IMR-90 (cell line): ENCODE data around the gene CCNDBP1. TPM values are rescaled to one million over a fixed set of nuclear protein-coding genes. Genes with fewer than 3 reads are reported as not detected.

ENCODE experiments used
- ATAC-seq: fragments of 200-7000 bp; cut with Tn5 transposase; 2 replicates; pipeline ENCODE4 v1.9.1; 2020; ENCODE audit warnings: low read depth, mild to moderate bottlenecking, moderate library complexity
- BruUV-seq: library from RNA; stranded (reverse); fragments of 400-500 nt; replicated peaks from 2 replicates; lab custom pipeline; 2021; lab: Mats Ljungman, UMichigan
- CTCF ChIA-PET: fragments of 300-600 bp; formaldehyde crosslinking; extraction: SDS; loops from one replicate; lab custom pipeline; 2021; ENCODE audit warnings: antibody characterized with exemption; lab: Yijun Ruan, JAX
- POLR2A ChIA-PET: fragments of 300-600 bp; sonication (Branson Sonifier 250); formaldehyde crosslinking; loops from one replicate; lab custom pipeline; 2022; ENCODE audit warnings: antibody characterized with exemption; ENCODE audit not compliant: unreplicated experiment; lab: Charles Lee
- DNase-seq: peaks from one replicate; pipeline ENCODE4 v3.0.0; 2013
- H2AFZ ChIP-seq: replicated peaks from 2 replicates; pipeline ENCODE3; 2013; ENCODE audit warnings: low read length, mild to moderate bottlenecking; ENCODE audit not compliant: poor library complexity
- H2AK5ac ChIP-seq: 2 replicates; pipeline ENCODE4 v1.6.1; 2013; ENCODE audit warnings: low read depth, low read length, inconsistent platforms
- H2AK9ac ChIP-seq: replicated peaks from 2 replicates; pipeline ENCODE3; 2013; ENCODE audit warnings: mild to moderate bottlenecking, low read depth, low read length, moderate library complexity; ENCODE audit not compliant: poor library complexity
- H2BK120ac ChIP-seq: 2 replicates; pipeline ENCODE4 v1.6.1; 2013; ENCODE audit warnings: low read depth, low read length, inconsistent platforms
- H2BK15ac ChIP-seq: 3 replicates; pipeline ENCODE4 v1.6.1; 2013; ENCODE audit warnings: low read depth, low read length, inconsistent platforms
- H2BK20ac ChIP-seq: 2 replicates; pipeline ENCODE4 v1.6.1; 2013; ENCODE audit warnings: low read depth, mild to moderate bottlenecking, inconsistent platforms, low read length, moderate library complexity
- H2BK5ac ChIP-seq: 2 replicates; pipeline ENCODE4 v1.6.1; 2013; ENCODE audit warnings: mild to moderate bottlenecking, low read depth, low read length, inconsistent platforms; ENCODE audit not compliant: poor library complexity, severe bottlenecking
- H3K14ac ChIP-seq: replicated peaks from 2 replicates; pipeline ENCODE4 v1.6.1; 2013; ENCODE audit warnings: low read depth, low read length, inconsistent platforms
- H3K18ac ChIP-seq: 2 replicates; pipeline ENCODE4 v1.6.1; 2013; ENCODE audit warnings: low read depth, low read length, control low read depth
- H3K23ac ChIP-seq: 2 replicates; pipeline ENCODE4 v1.6.1; 2013; ENCODE audit warnings: low read depth, low read length, inconsistent platforms
- H3K27ac ChIP-seq: 2 replicates; pipeline ENCODE4 v1.5.1; 2013; ENCODE audit warnings: mild to moderate bottlenecking, control low read depth, low read length; ENCODE audit not compliant: insufficient read depth
- H3K27me3 ChIP-seq: 2 replicates; pipeline ENCODE4 v1.6.1; 2013; ENCODE audit warnings: low read length; ENCODE audit not compliant: control insufficient read depth, insufficient read depth
- H3K36me3 ChIP-seq: 2 replicates; pipeline ENCODE4 v1.6.1; 2013; ENCODE audit warnings: low read length, mixed read lengths; ENCODE audit not compliant: control insufficient read depth, insufficient read depth
- H3K4ac ChIP-seq: 2 replicates; pipeline ENCODE4 v1.6.1; 2013; ENCODE audit warnings: low read depth, low read length, inconsistent platforms
- H3K4me1 ChIP-seq: 2 replicates; pipeline ENCODE4 v1.6.1; 2013; ENCODE audit warnings: low read length, mixed read lengths; ENCODE audit not compliant: control insufficient read depth, insufficient read depth
- H3K4me2 ChIP-seq: 2 replicates; pipeline ENCODE4 v1.6.1; 2013; ENCODE audit warnings: low read depth, mild to moderate bottlenecking, control low read depth, low read length, moderate library complexity
- H3K4me3 ChIP-seq: 2 replicates; pipeline ENCODE4 v1.5.1; 2013; ENCODE audit warnings: low read depth, mild to moderate bottlenecking, control low read depth, low read length, moderate library complexity; ENCODE audit not compliant: insufficient read depth
- H3K56ac ChIP-seq: 2 replicates; pipeline ENCODE4 v1.6.1; 2013; ENCODE audit warnings: low read length, inconsistent platforms; ENCODE audit not compliant: insufficient read depth; ENCODE audit errors: extremely low read depth
- H3K79me1 ChIP-seq, 2 experiments: 2 replicates each; pipeline ENCODE4 v1.6.1; 2013; ENCODE audit warnings: low read length in 2 of 2, inconsistent platforms in 1 of 2, low read depth in 1 of 2
- H3K9ac ChIP-seq: 2 replicates; pipeline ENCODE4 v1.6.1; 2013; ENCODE audit warnings: low read depth, low read length, control low read depth
- H3K9me1 ChIP-seq: 2 replicates; pipeline ENCODE4 v1.6.1; 2013; ENCODE audit warnings: low read length, inconsistent platforms; ENCODE audit not compliant: insufficient read depth
- H3K9me3 ChIP-seq: 2 replicates; pipeline ENCODE4 v1.6.1; 2013; ENCODE audit warnings: low read length; ENCODE audit not compliant: control insufficient read depth, insufficient read depth
- H4K20me1 ChIP-seq: 2 replicates; pipeline ENCODE4 v1.6.1; 2013; ENCODE audit warnings: low read length, inconsistent platforms; ENCODE audit not compliant: insufficient read depth
- H4K5ac ChIP-seq: 2 replicates; pipeline ENCODE4 v1.6.1; 2013; ENCODE audit warnings: mild to moderate bottlenecking, low read depth, low read length, control low read depth
- H4K8ac ChIP-seq, 2 experiments: 2 replicates each; pipeline ENCODE4 v1.6.1; 2013; ENCODE audit warnings: low read depth in 2 of 2, low read length in 2 of 2, control low read depth in 1 of 2, inconsistent platforms in 1 of 2
- H4K91ac ChIP-seq: 2 replicates; pipeline ENCODE4 v1.6.1; 2013; ENCODE audit warnings: low read depth, low read length, inconsistent platforms; ENCODE audit not compliant: insufficient read depth
- CHD1 ChIP-seq: IDR thresholded peaks from 2 replicates; pipeline ENCODE4 v1.6.1; 2012; ENCODE audit warnings: low read depth, low read length, improper control_type of control experiment
- CTCF ChIP-seq: conservative IDR thresholded peaks from 2 replicates; pipeline ENCODE4 v1.5.1; 2012; ENCODE audit warnings: mild to moderate bottlenecking, low read depth, low read length, improper control_type of control experiment
- USF2 ChIP-seq: fragments of 150-350 bp; IDR thresholded peaks from 2 replicates; pipeline ENCODE4 v1.6.1; 2017; ENCODE audit warnings: mild to moderate bottlenecking, antibody characterized with exemption, low read length, low read depth
- dilution Hi-C: fragments of 300-500 bp; cut with HindIII; formaldehyde crosslinking; loops from one replicate; pipeline ENCODE4 v1.14.3; 2018; ENCODE audit warnings: low sequenced_read_pairs; ENCODE audit not compliant: unreplicated experiment
- in situ Hi-C: fragments of 300-500 bp; cut with MboI; formaldehyde crosslinking; loops from 3 replicates; pipeline ENCODE4 v1.14.3; 2019; ENCODE audit warnings: low sequenced_read_pairs, inconsistent platforms, mixed read lengths
- intact Hi-C: fragments of 100-400 bp; cut with micrococcal nuclease; formaldehyde crosslinking; loops from 2 replicates; pipeline ENCODE4 v1.10.0; 2022
- polyA plus RNA-seq, 3 experiments: library from polyadenylated mRNA; depleted of rRNA; stranded (reverse); fragments of >200 nt; gene quantifications; 2 replicates each; pipeline ENCODE4 v1.2.3, GENCODE V29; 2012; ENCODE audit warnings: low replicate concordance in 1 of 3
- total RNA-seq: library from RNA; depleted of rRNA; stranded (reverse); fragments of >200 nt; gene quantifications from 2 replicates; pipeline ENCODE4 v1.2.3, GENCODE V29; 2012

Gene CCNDBP1
- total and polyA plus RNA-seq, 2 of the 4 experiments (the other 2 are of a cell fraction) = 34.9 to 40.3 TPM

GRCh38 chr15:43144512-43144911, 40.7 kb upstream of the CCNDBP1 start:
- Histone ChIP-seq H2BK120ac (no peak overlapping the region), H4K8ac (0 out of 4 replicates have a peak overlapping the region, but pooled peaks of 1 of the 2 experiments have one; percentile 25), H3K18ac (no peak overlapping the region), H3K27ac (no peak overlapping the region), H3K56ac (no peak overlapping the region), H3K4me1 (peaks cover 1% of the 10 kb centered on the region; the same call in 1 of the 2 replicates), H3K4me2 (no peak overlapping the region), H3K9ac (no peak overlapping the region), H2BK5ac (no peak overlapping the region), H2AK9ac (no peak overlapping the region), H4K5ac (no peak overlapping the region), H4K91ac (no peak overlapping the region), H3K14ac (0 out of 2 replicates have a peak overlapping the region, but pooled peaks have one; percentile 45), H2BK15ac (no peak overlapping the region), H2AK5ac (no peak overlapping the region), H3K9me3 (peaks cover 2% of the 10 kb centered on the region; the same call in 1 of the 2 replicates), H2BK20ac (no peak overlapping the region), H3K9me1 (peaks cover 2% of the 10 kb centered on the region; the same call in 1 of the 2 replicates), H3K23ac (no peak overlapping the region), H3K4me3 (no peak overlapping the region), H3K4ac (no peak overlapping the region), H2AFZ (no peak overlapping the region), H4K20me1 (no peaks in the 10 kb centered on the region), H3K36me3 (peaks cover 12% of the 10 kb centered on the region), H3K79me1 (peaks cover 0 to 2% of the 10 kb centered on the region in 2 experiments; a peak in 2 of 4 replicates), H3K27me3 (no peaks in the 10 kb centered on the region)
- dilution Hi-C loops (no loop called here), intact Hi-C loops (no loop called here), in situ Hi-C loops (no loop called here)
- ChIA-PET POLR2A (no interaction called here), CTCF (no interaction called here)
- ATAC-seq (no peak), DNase-seq (no peak)
- no peak for TF ChIP-seq CTCF
- no peak for TF ChIP-seq CHD1
- no peak for TF ChIP-seq USF2
- BruUV-seq = no TSS peak
